GM12874 (cell line): Measurements from ENCODE around the gene RAB31.

Source experiments
- CTCF ChIP-seq: IDR thresholded peaks from 2 replicates; pipeline ENCODE4 v1.5.1; 2011; ENCODE audit warnings: low read depth, mild to moderate bottlenecking, control low read depth, low read length, moderate library complexity; ENCODE audit not compliant: insufficient read depth

Gene RAB31

DNA sequence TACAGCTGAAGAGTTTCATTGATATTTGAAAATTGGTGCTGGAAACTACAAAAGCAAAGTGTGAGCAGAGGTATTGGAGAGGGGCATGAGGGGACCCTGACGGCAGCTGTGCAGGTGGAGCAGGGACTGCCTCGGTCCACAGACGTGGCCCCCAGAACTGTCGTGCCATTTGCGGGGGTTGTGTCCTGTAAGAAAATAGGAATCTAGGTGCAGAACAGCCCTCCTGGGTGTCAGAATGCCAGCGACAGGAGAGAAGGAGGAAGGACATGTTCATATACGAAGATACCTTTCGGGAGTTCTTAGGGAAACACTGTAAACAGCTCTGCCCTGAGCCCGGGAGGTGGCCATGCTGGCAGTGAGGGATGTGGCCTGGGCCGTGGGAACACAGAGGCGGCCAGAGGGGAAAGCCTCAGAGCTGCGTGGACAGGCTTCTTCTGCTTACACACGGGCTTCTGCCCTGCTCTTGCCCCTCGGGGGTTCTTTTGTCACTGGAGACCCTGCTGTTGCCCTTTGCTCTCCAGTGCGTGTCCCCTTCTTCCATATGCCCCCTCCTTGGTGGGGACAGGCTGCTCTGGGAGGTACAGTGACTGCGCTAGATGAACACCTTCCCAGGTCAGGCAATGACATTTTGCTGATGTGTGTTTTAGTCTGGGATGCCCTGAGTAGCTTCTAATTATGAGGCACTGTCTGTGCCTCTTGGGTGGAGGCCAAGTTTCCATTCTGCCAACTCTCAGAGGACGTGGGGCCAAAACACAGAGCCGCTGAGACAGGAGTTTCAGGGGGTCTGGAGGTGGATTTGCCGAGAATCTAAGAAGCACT lies 95.8 kb downstream of the RAB31 start:
- no peak for TF ChIP-seq CTCF

DNA sequence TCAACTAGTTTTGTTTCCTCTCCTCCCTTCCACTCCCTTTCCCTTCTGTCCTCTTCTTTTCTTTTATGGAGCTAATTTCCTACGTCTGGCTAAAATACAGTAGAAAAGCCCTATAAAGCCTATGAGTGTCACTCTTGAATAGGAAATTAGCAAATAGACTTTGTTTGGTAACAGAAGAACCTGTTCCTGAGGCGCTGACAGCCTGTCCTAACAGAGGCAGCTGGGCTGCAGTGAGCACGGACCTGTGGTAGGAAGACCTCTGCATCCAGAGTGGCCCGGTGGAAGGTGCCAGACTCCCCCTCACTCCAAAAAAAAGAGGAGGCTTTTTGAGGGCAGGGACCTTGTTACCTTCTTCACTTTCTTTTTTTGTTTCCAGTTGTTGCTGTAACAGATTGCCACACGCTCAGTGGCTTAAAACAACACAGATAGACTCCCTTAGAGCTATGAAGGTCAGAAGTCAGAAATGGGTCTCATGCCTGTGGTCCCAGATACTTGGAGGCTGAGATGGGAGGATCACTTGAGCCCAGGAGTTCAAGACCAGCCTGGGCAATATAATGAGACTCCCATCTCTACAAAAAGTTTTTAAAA lies 96.5 kb downstream of the RAB31 start:
- no peak for TF ChIP-seq CTCF

GRCh38 chr18:9806905-9807304 lies 98.8 kb downstream of the RAB31 start:
- no peak for TF ChIP-seq CTCF

- no peak for TF ChIP-seq CTCF
Observed at GRCh38 chr18:9808295-9809241, 100.5 kb downstream of the RAB31 start.

DNA sequence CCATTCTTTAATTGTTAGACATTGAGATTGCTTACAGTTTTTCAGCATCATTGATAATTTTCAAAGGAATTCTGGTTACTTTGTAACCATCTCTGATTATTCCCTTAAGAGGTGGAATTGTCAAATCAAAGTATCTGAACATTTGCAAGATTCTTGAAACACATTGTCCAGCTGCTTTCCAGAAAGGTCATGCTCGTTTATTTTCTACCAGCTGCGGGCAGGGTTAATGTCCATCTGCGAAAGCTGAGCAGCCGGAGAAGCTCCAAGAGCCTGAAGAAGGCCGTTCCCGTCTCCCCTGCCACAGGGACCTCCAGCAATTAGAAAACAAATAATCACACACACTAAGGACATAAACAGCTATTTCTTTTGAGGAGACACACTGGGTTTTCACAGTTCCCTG lies 101.6 kb downstream of the RAB31 start:
- TF ChIP-seq CTCF: no peak

DNA sequence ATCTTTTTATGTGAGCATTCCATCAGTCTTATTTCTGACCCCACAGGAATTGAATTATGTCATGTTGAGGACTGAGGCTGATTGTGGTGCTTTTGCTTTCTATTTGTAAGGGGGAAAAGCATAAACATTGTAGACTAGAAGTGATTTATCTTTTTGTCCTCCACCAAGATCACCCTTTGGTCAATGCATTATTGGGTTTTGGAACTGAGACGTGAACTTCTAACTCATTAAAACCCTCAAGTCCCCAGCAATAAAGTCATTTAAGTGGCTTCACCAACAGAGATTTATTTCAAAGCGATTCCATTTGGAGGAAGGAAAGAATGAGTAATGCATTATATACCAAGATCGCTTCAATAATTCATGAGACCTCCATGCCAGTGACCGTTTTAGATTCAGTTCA lies 102.2 kb downstream of the RAB31 start:
- TF ChIP-seq CTCF: no peak

- no peak for TF ChIP-seq CTCF
Observed at GRCh38 chr18:9810994-9811705, 103.0 kb downstream of the RAB31 start.
